ENCODE measurements around the gene MRPL52. TPM values are rescaled to one million over a fixed set of nuclear protein-coding genes. Genes with fewer than 3 reads are reported as not detected.

Gene MRPL52
- total and polyA plus RNA-seq, 2 of the 13 experiments (the other 11 are each of a cell fraction or from before 2014, with no cell fraction given), result 118 to 329 TPM

- TF ChIP-seq ZMYM4 (CRISPR knock-in tag; IDR thresholded peaks at IDR 0.05), result peak; percentile 44; the same call in 1 of the 2 replicates
- peak; percentile 89 for TF ChIP-seq ZNF788 (CRISPR knock-in tag; IDR thresholded peaks at IDR 0.05; ENCODE audit: borderline replicate concordance)
- TF ChIP-seq ARID2 (CRISPR knock-in tag; IDR thresholded peaks at IDR 0.05; ENCODE audit: borderline replicate concordance), result no peak
- peak; percentile 32; the same call in 1 of the 2 replicates for TF ChIP-seq MEF2D (CRISPR knock-in tag; IDR thresholded peaks at IDR 0.05)
- TF ChIP-seq ZNF562 (CRISPR knock-in tag; IDR thresholded peaks at IDR 0.05; ENCODE audit: borderline replicate concordance), result no peak; the same call in 1 of the 2 replicates
- TF ChIP-seq ATF1 (CRISPR knock-in tag; IDR thresholded peaks at IDR 0.05), result no peak
- TF ChIP-seq ZNF24 (IDR thresholded peaks at IDR 0.05), result peak; percentile 35; the same call in 1 of the 2 replicates
- TF ChIP-seq TEAD3 (CRISPR knock-in tag; optimal IDR thresholded peaks at IDR 0.05; ENCODE audit: borderline replicate concordance), result peak; percentile 74
- TF ChIP-seq ZFY (CRISPR knock-in tag; IDR thresholded peaks at IDR 0.05), result peak; percentile 64
- peak; percentile 95 for TF ChIP-seq FOXC1 (CRISPR knock-in tag; IDR thresholded peaks at IDR 0.05; ENCODE audit: borderline replicate concordance)
- TF ChIP-seq ZBTB7B (CRISPR knock-in tag; IDR thresholded peaks at IDR 0.05), result peak; percentile 81; the same call in 1 of the 2 replicates
- peak; percentile 73; the same call in 1 of the 2 replicates for TF ChIP-seq FOXK1 (CRISPR knock-in tag; IDR thresholded peaks at IDR 0.05; ENCODE audit: borderline replicate concordance, low read depth)
- TF ChIP-seq ZNF605 (CRISPR knock-in tag; IDR thresholded peaks at IDR 0.05), result peak; percentile 96
- TF ChIP-seq KDM4B (CRISPR knock-in tag; IDR thresholded peaks at IDR 0.05), result no peak
- peak; percentile 88; the same call in 1 of the 2 replicates for TF ChIP-seq EEA1 (CRISPR knock-in tag; IDR thresholded peaks at IDR 0.05; ENCODE audit: borderline replicate concordance)
- TF ChIP-seq KLF6 (CRISPR knock-in tag; IDR thresholded peaks at IDR 0.05), result peak; percentile 96
- peak; percentile 97 for TF ChIP-seq ZNF225 (CRISPR knock-in tag; IDR thresholded peaks at IDR 0.05)
- TF ChIP-seq ZNF18 (CRISPR knock-in tag; IDR thresholded peaks at IDR 0.05; ENCODE audit: insufficient replicate concordance), result peak; percentile 4
- TF ChIP-seq, protein P1, sequence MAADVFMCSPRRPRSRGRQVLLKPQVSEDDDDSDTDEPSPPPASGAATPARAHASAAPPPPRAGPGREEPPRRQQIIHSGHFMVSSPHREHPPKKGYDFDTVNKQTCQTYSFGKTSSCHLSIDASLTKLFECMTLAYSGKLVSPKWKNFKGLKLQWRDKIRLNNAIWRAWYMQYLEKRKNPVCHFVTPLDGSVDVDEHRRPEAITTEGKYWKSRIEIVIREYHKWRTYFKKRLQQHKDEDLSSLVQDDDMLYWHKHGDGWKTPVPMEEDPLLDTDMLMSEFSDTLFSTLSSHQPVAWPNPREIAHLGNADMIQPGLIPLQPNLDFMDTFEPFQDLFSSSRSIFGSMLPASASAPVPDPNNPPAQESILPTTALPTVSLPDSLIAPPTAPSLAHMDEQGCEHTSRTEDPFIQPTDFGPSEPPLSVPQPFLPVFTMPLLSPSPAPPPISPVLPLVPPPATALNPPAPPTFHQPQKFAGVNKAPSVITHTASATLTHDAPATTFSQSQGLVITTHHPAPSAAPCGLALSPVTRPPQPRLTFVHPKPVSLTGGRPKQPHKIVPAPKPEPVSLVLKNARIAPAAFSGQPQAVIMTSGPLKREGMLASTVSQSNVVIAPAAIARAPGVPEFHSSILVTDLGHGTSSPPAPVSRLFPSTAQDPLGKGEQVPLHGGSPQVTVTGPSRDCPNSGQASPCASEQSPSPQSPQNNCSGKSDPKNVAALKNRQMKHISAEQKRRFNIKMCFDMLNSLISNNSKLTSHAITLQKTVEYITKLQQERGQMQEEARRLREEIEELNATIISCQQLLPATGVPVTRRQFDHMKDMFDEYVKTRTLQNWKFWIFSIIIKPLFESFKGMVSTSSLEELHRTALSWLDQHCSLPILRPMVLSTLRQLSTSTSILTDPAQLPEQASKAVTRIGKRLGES (CRISPR knock-in tag; IDR thresholded peaks at IDR 0.05; ENCODE audit: borderline replicate concordance), result peak; percentile 89
- no peak; the same call in 1 of the 2 replicates for TF ChIP-seq ZBTB21 (CRISPR knock-in tag; IDR thresholded peaks at IDR 0.05)
- peak; percentile 88; the same call in 1 of the 2 replicates for TF ChIP-seq ZNF30 (CRISPR knock-in tag; IDR thresholded peaks at IDR 0.05)
- TF ChIP-seq XRCC5 (optimal IDR thresholded peaks at IDR 0.05; ENCODE audit: low read length), result no peak
- TF ChIP-seq ZSCAN20 (CRISPR knock-in tag; IDR thresholded peaks at IDR 0.05; ENCODE audit: borderline replicate concordance), result no peak
- TF ChIP-seq JUND (CRISPR knock-in tag; IDR thresholded peaks at IDR 0.05), result no peak; the same call in 1 of the 2 replicates
- peak; percentile 94 for TF ChIP-seq CBX5 (CRISPR knock-in tag; IDR thresholded peaks at IDR 0.05; ENCODE audit: borderline replicate concordance)
- peak; percentile 62; the same call in 1 of the 2 replicates for TF ChIP-seq MTA1 (CRISPR knock-in tag; IDR thresholded peaks at IDR 0.05; ENCODE audit: borderline replicate concordance)
- no peak for TF ChIP-seq ZFP36 (IDR thresholded peaks at IDR 0.05; ENCODE audit: borderline replicate concordance, low read depth, low read length, partially characterized antibody)
These were observed 8.3 kb upstream of the MRPL52 start (continued) for GRCh38 chr14:22821193-22822015.

All from HepG2 (cell line).